Liver (tissue), 3 donors: ENCODE data around the gene NR6A1.

ENCODE experiments used
- CTCF ChIP-seq: fragments of 150-350 bp; IDR thresholded peaks from 2 replicates; pipeline ENCODE4 v1.5.1; 2017; ENCODE audit warnings: improper control_type of control experiment, low read depth, low read length; ENCODE audit not compliant: missing input control
- EGR1 ChIP-seq, 2 donors: IDR thresholded peaks; 2 replicates each; pipeline ENCODE4 v1.6.1; 2016 to 2018; ENCODE audit warnings: antibody characterized with exemption in 2 of 2, low read depth in 2 of 2
- GABPA ChIP-seq, 2 donors: IDR thresholded peaks in 1 of 2; conservative IDR thresholded peaks in 1 of 2; 2 replicates each; pipeline ENCODE4 v1.6.1; 2016; ENCODE audit warnings: antibody characterized with exemption in 2 of 2, mild to moderate bottlenecking in 1 of 2, moderate library complexity in 1 of 2
- RAD21 ChIP-seq, 2 donors: IDR thresholded peaks; 2 replicates each; pipeline ENCODE4 v1.6.1; 2016; ENCODE audit warnings: antibody characterized with exemption in 2 of 2, mild to moderate bottlenecking in 2 of 2
- SP1 ChIP-seq: IDR thresholded peaks from 2 replicates; pipeline ENCODE4 v1.6.1; 2018; ENCODE audit warnings: antibody characterized with exemption, mild to moderate bottlenecking
- TAF1 ChIP-seq: conservative IDR thresholded peaks from 2 replicates; pipeline ENCODE4 v1.6.1; 2016; ENCODE audit warnings: antibody characterized with exemption, mild to moderate bottlenecking
- YY1 ChIP-seq: IDR thresholded peaks from 2 replicates; pipeline ENCODE4 v1.6.1; 2016; ENCODE audit warnings: antibody characterized with exemption, mild to moderate bottlenecking
- TF ChIP-seq, protein P1 (sequence below): IDR thresholded peaks from 2 replicates; pipeline ENCODE4 v1.6.1; 2016; ENCODE audit warnings: antibody characterized with exemption
- TF ChIP-seq, protein P2 (sequence below): IDR thresholded peaks from 2 replicates; pipeline ENCODE4 v1.6.1; 2016; ENCODE audit warnings: antibody characterized with exemption, mild to moderate bottlenecking
- TF ChIP-seq, protein P3 (sequence below): IDR thresholded peaks from 2 replicates; pipeline ENCODE4 v1.6.1; 2016; ENCODE audit warnings: antibody characterized with exemption
- donor health status: healthy.
- donor health status: healthy.

GRCh38 chr9:124474151-124474550 is 297.0 kb downstream of the NR6A1 start:
- TF ChIP-seq CTCF (no peak), RAD21 (IDR thresholded peaks at IDR 0.05) (no peak), EGR1 (IDR thresholded peaks at IDR 0.05; ENCODE audit: low read depth in 2 of 2) (no peak), TAF1 (no peak), YY1 (no peak), GABPA (IDR thresholded peaks at IDR 0.05 in 1 of 2, conservative IDR thresholded peaks at IDR 0.05 in 1 of 2) (no peak), SP1 (no peak)
- TF ChIP-seq, protein P1, sequence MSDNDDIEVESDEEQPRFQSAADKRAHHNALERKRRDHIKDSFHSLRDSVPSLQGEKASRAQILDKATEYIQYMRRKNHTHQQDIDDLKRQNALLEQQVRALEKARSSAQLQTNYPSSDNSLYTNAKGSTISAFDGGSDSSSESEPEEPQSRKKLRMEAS, result no peak
- TF ChIP-seq, protein P2, sequence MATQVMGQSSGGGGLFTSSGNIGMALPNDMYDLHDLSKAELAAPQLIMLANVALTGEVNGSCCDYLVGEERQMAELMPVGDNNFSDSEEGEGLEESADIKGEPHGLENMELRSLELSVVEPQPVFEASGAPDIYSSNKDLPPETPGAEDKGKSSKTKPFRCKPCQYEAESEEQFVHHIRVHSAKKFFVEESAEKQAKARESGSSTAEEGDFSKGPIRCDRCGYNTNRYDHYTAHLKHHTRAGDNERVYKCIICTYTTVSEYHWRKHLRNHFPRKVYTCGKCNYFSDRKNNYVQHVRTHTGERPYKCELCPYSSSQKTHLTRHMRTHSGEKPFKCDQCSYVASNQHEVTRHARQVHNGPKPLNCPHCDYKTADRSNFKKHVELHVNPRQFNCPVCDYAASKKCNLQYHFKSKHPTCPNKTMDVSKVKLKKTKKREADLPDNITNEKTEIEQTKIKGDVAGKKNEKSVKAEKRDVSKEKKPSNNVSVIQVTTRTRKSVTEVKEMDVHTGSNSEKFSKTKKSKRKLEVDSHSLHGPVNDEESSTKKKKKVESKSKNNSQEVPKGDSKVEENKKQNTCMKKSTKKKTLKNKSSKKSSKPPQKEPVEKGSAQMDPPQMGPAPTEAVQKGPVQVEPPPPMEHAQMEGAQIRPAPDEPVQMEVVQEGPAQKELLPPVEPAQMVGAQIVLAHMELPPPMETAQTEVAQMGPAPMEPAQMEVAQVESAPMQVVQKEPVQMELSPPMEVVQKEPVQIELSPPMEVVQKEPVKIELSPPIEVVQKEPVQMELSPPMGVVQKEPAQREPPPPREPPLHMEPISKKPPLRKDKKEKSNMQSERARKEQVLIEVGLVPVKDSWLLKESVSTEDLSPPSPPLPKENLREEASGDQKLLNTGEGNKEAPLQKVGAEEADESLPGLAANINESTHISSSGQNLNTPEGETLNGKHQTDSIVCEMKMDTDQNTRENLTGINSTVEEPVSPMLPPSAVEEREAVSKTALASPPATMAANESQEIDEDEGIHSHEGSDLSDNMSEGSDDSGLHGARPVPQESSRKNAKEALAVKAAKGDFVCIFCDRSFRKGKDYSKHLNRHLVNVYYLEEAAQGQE, result no peak
- TF ChIP-seq, protein P3, sequence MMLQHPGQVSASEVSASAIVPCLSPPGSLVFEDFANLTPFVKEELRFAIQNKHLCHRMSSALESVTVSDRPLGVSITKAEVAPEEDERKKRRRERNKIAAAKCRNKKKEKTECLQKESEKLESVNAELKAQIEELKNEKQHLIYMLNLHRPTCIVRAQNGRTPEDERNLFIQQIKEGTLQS, result no peak
